Uterus (tissue), 4 donors: ENCODE results near the gene FEM1C. TPM values are rescaled to one million over a fixed set of nuclear protein-coding genes. Genes with fewer than 3 reads are reported as not detected.

Experiments used
- DNase-seq, 2 donors: peaks; one replicate each; pipeline ENCODE4 v3.0.0-alpha.2; 2019 to 2020
- H3K27ac ChIP-seq, 2 donors: fragments of 200-600 bp; sonication (generic); 1 replicate in 1 of 2; 2 replicates in 1 of 2; pipeline ENCODE4 v1.5.1; 2016 to 2018
- H3K27me3 ChIP-seq, 2 donors: fragments of 200-600 bp; sonication (generic); one replicate each; pipeline ENCODE4 v1.5.1; 2018 to 2019; ENCODE audit warnings: control low read depth in 1 of 2
- H3K36me3 ChIP-seq, 2 donors: fragments of 200-600 bp; sonication (generic); one replicate each; pipeline ENCODE4 v1.5.1; 2019; ENCODE audit warnings: control low read depth in 1 of 2
- H3K4me1 ChIP-seq, 2 donors: fragments of 200-600 bp; sonication (generic); one replicate each; pipeline ENCODE4 v1.5.1; 2018 to 2019; ENCODE audit warnings: control low read depth in 1 of 2
- H3K4me3 ChIP-seq, 2 donors: fragments of 200-600 bp; sonication (generic); 1 replicate in 1 of 2; 2 replicates in 1 of 2; pipeline ENCODE4 v1.5.1; 2018 to 2019; ENCODE audit warnings: mild to moderate bottlenecking in 1 of 2
- H3K9me3 ChIP-seq, 2 donors: fragments of 200-600 bp; sonication (generic); one replicate each; pipeline ENCODE4 v1.5.1; 2019; ENCODE audit warnings: control low read depth in 1 of 2
- CTCF ChIP-seq, 4 experiments: fragments of 200-600 bp in 2 of 4; fragments of 450-650 bp in 2 of 4; sonication (generic) in 2 of 4; IDR thresholded peaks; one replicate each; pipeline ENCODE4 v1.5.1; 2016 to 2019; ENCODE audit warnings: antibody characterized with exemption in 4 of 4, mild to moderate bottlenecking in 2 of 4, moderate library complexity in 1 of 4
- POLR2A ChIP-seq, 2 donors: fragments of 450-650 bp; IDR thresholded peaks; one replicate each; pipeline ENCODE4 v1.6.1; 2016; ENCODE audit warnings: antibody characterized with exemption in 2 of 2, mild to moderate bottlenecking in 1 of 2, moderate library complexity in 1 of 2
- intact Hi-C: fragments of 100-400 bp; cut with DNase I; formaldehyde crosslinking; loops from one replicate; pipeline ENCODE4 v1.15.1; 2023; ENCODE audit warnings: low total_unique reads
- total RNA-seq, 4 donors: library from RNA; depleted of rRNA in 3 of 4; stranded (reverse); fragments of >200 nt in 3 of 4; gene quantifications; one replicate each; pipeline versions ENCODE4 v1.1.0 to v1.2.4, GENCODE V29; 2014 to 2023
- donor health status: DM: yes; HTN: yes; CAD: no.

Gene FEM1C
- total RNA-seq, 4 donors from 2014 or later = 10.8 to 73.3 (median 22.4) TPM

GRCh38 chr5:115578657-115579056, 34.1 kb upstream of the FEM1C start:
- intact Hi-C loops = no loop called here
- H3K4me1 ChIP-seq = no peaks in the 10 kb centered on the region
- no peak overlapping the region for H3K4me3 ChIP-seq
- no peaks in the 10 kb centered on the region for H3K9me3 ChIP-seq
- TF ChIP-seq CTCF (IDR thresholded peaks at IDR 0.05) (no peak), POLR2A (IDR thresholded peaks at IDR 0.05) (no peak)
- no peak for DNase-seq
- no peaks in the 10 kb centered on the region for H3K36me3 ChIP-seq
- no peak overlapping the region for H3K27ac ChIP-seq
- no peaks in the 10 kb centered on the region for H3K27me3 ChIP-seq

- intact Hi-C loops = no loop called here
- H3K9me3 ChIP-seq = no peaks in the 10 kb centered on the region
- H3K27ac ChIP-seq = no peak overlapping the region
- H3K4me3 ChIP-seq = no peak overlapping the region
- H3K4me1 ChIP-seq = no peaks in the 10 kb centered on the region
- TF ChIP-seq POLR2A (IDR thresholded peaks at IDR 0.05) (no peak), CTCF (IDR thresholded peaks at IDR 0.05) (no peak)
- H3K36me3 ChIP-seq = no peaks in the 10 kb centered on the region
- no peak for DNase-seq
- no peaks in the 10 kb centered on the region for H3K27me3 ChIP-seq
Observed at GRCh38 chr5:115577741-115578140, 33.2 kb upstream of the FEM1C start.

GRCh38 chr5:115577329-115577728, 32.8 kb upstream of the FEM1C start:
- no peaks in the 10 kb centered on the region for H3K36me3 ChIP-seq
- H3K4me1 ChIP-seq = no peaks in the 10 kb centered on the region
- no peak for DNase-seq
- H3K9me3 ChIP-seq = no peaks in the 10 kb centered on the region
- H3K27me3 ChIP-seq = no peaks in the 10 kb centered on the region
- no peak for TF ChIP-seq POLR2A (IDR thresholded peaks at IDR 0.05)
- TF ChIP-seq CTCF (IDR thresholded peaks at IDR 0.05) = no peak
- no peak overlapping the region for H3K27ac ChIP-seq
- no peak overlapping the region for H3K4me3 ChIP-seq
- intact Hi-C loops = no loop called here

GRCh38 chr5:115575167-115576070, 30.8 kb upstream of the FEM1C start:
- Histone ChIP-seq H3K27me3 (no peaks in the 10 kb centered on the region), H3K36me3 (no peaks in the 10 kb centered on the region), H3K4me1 (no peaks in the 10 kb centered on the region), H3K27ac (no peak overlapping the region), H3K9me3 (no peaks in the 10 kb centered on the region), H3K4me3 (no peak overlapping the region)
- no peak for TF ChIP-seq CTCF (IDR thresholded peaks at IDR 0.05)
- intact Hi-C loops = no loop called here
- DNase-seq = no peak

GRCh38 chr5:115573133-115573532, 28.6 kb upstream of the FEM1C start:
- no peak for DNase-seq
- no peaks in the 10 kb centered on the region for H3K27me3 ChIP-seq
- no peaks in the 10 kb centered on the region for H3K9me3 ChIP-seq
- intact Hi-C loops = no loop called here
- no peak overlapping the region for H3K4me3 ChIP-seq
- no peaks in the 10 kb centered on the region for H3K4me1 ChIP-seq
- H3K36me3 ChIP-seq = no peaks in the 10 kb centered on the region
- H3K27ac ChIP-seq = no peak overlapping the region
- no peak for TF ChIP-seq CTCF (IDR thresholded peaks at IDR 0.05)
- TF ChIP-seq POLR2A (IDR thresholded peaks at IDR 0.05) = no peak
